MM.1S (cell line): ENCODE data around the gene ARHGEF40.

Experiments used
- DNase-seq: peaks from one replicate; pipeline ENCODE4 v3.0.0-alpha.2; 2015
- H2AFZ ChIP-seq: fragments of 300-600 bp; sonication (generic); 2 replicates; pipeline ENCODE4 v1.6.0; 2016; ENCODE audit warnings: antibody characterized with exemption, low read length
- H3F3A ChIP-seq: fragments of 300-600 bp; sonication (generic); 2 replicates; pipeline ENCODE4 v1.6.1; 2016; ENCODE audit warnings: mild to moderate bottlenecking, antibody characterized with exemption, low read length, moderate library complexity, mixed read lengths; ENCODE audit not compliant: insufficient read depth
- H3K27ac ChIP-seq: fragments of 300-600 bp; sonication (generic); 2 replicates; pipeline ENCODE4 v1.5.1; 2016; ENCODE audit warnings: mild to moderate bottlenecking, low read length
- H3K27me3 ChIP-seq: fragments of 300-600 bp; sonication (generic); replicated peaks from 2 replicates; pipeline ENCODE4 v1.6.0; 2016; ENCODE audit warnings: low read length; ENCODE audit not compliant: insufficient read depth
- H3K36me3 ChIP-seq: fragments of 300-600 bp; sonication (generic); replicated peaks from 2 replicates; pipeline ENCODE4 v1.6.1; 2016; ENCODE audit warnings: mild to moderate bottlenecking, low read length, mixed read lengths; ENCODE audit not compliant: insufficient read depth
- H3K4me1 ChIP-seq: fragments of 300-600 bp; sonication (generic); 2 replicates; pipeline ENCODE4 v1.6.1; 2016; ENCODE audit warnings: low read length, mixed read lengths
- H3K4me2 ChIP-seq: fragments of 300-600 bp; sonication (generic); 2 replicates; pipeline ENCODE4 v1.6.0; 2016; ENCODE audit warnings: low read depth, low read length
- H3K4me3 ChIP-seq: fragments of 300-600 bp; sonication (generic); 2 replicates; pipeline ENCODE4 v1.5.1; 2016; ENCODE audit warnings: low read length, mixed read lengths
- H3K79me2 ChIP-seq: fragments of 300-600 bp; sonication (generic); 2 replicates; pipeline ENCODE4 v1.6.1; 2016; ENCODE audit warnings: mixed run types, low read length, mixed read lengths
- H3K9ac ChIP-seq: fragments of 300-600 bp; sonication (generic); 2 replicates; pipeline ENCODE4 v1.6.1; 2016; ENCODE audit warnings: low read length, mixed read lengths
- H3K9me2 ChIP-seq: fragments of 300-600 bp; sonication (generic); replicated peaks from 2 replicates; pipeline ENCODE4 v1.6.1; 2016; ENCODE audit warnings: mild to moderate bottlenecking, low read length, mixed read lengths; ENCODE audit not compliant: insufficient read depth
- H3K9me3 ChIP-seq: fragments of 300-600 bp; sonication (generic); replicated peaks from 2 replicates; pipeline ENCODE4 v1.6.1; 2016; ENCODE audit warnings: mild to moderate bottlenecking, low read length, mixed read lengths; ENCODE audit not compliant: insufficient read depth
- H4K20me1 ChIP-seq: fragments of 300-600 bp; sonication (generic); 2 replicates; pipeline ENCODE4 v1.6.1; 2016; ENCODE audit warnings: mild to moderate bottlenecking, low read length, moderate library complexity, mixed read lengths; ENCODE audit not compliant: insufficient read depth
- CTCF ChIP-seq: fragments of 300-600 bp; sonication (generic); IDR thresholded peaks from 2 replicates; pipeline ENCODE4 v1.5.1; 2016; ENCODE audit warnings: antibody characterized with exemption, low read length, mixed read lengths
- EZH2 ChIP-seq: fragments of 300-600 bp; sonication (generic); optimal IDR thresholded peaks from 2 replicates; pipeline ENCODE3; 2017; ENCODE audit warnings: low read depth, mild to moderate bottlenecking, antibody characterized with exemption, low read length, mixed read lengths
- EZH2phosphoT487 ChIP-seq: fragments of 300-600 bp; sonication (generic); IDR thresholded peaks from 2 replicates; pipeline ENCODE4 v1.6.1; 2018; ENCODE audit warnings: antibody characterized with exemption, low read length

ARHGEF40 gene

GRCh38 chr14:21086908-21087293 lies 16.8 kb downstream of the ARHGEF40 start:
- Histone ChIP-seq H3K9me2 (no peaks in the 10 kb centered on the region), H3K4me1 (no peaks in the 10 kb centered on the region), H3K9ac (no peak overlapping the region), H3F3A (no peaks in the 10 kb centered on the region), H4K20me1 (no peaks in the 10 kb centered on the region), H2AFZ (no peak overlapping the region), H3K36me3 (no peaks in the 10 kb centered on the region), H3K27ac (no peak overlapping the region), H3K79me2 (no peaks in the 10 kb centered on the region), H3K27me3 (no peaks in the 10 kb centered on the region), H3K4me2 (no peak overlapping the region), H3K9me3 (no peaks in the 10 kb centered on the region), H3K4me3 (no peak overlapping the region)
- TF ChIP-seq CTCF (no peak), EZH2 (no peak), EZH2phosphoT487 (no peak)
- DNase-seq, result no peak

- DNase-seq, result peak; percentile 39
- Histone ChIP-seq H3K27ac (no peak overlapping the region), H3F3A (no peaks in the 10 kb centered on the region), H3K4me2 (no peak overlapping the region), H3K9me2 (no peaks in the 10 kb centered on the region), H3K27me3 (no peaks in the 10 kb centered on the region), H3K36me3 (no peaks in the 10 kb centered on the region), H3K4me1 (no peaks in the 10 kb centered on the region), H4K20me1 (no peaks in the 10 kb centered on the region), H3K9ac (no peak overlapping the region), H3K79me2 (no peaks in the 10 kb centered on the region), H3K9me3 (no peaks in the 10 kb centered on the region), H2AFZ (no peak overlapping the region), H3K4me3 (no peak overlapping the region)
- TF ChIP-seq EZH2phosphoT487 (no peak), CTCF (no peak), EZH2 (no peak)
These were observed 17.4 kb downstream of the ARHGEF40 start for GRCh38 chr14:21087294-21088091.

- Histone ChIP-seq H4K20me1 (no peaks in the 10 kb centered on the region), H3F3A (no peaks in the 10 kb centered on the region), H3K4me1 (no peaks in the 10 kb centered on the region), H3K36me3 (no peaks in the 10 kb centered on the region), H3K9me3 (no peaks in the 10 kb centered on the region), H3K27ac (no peak overlapping the region), H3K4me3 (no peak overlapping the region), H3K79me2 (no peaks in the 10 kb centered on the region), H3K9me2 (no peaks in the 10 kb centered on the region), H2AFZ (no peak overlapping the region), H3K4me2 (no peak overlapping the region), H3K27me3 (no peaks in the 10 kb centered on the region), H3K9ac (no peak overlapping the region)
- TF ChIP-seq EZH2 (no peak), CTCF (no peak), EZH2phosphoT487 (no peak)
- no peak for DNase-seq
These were observed 18.6 kb downstream of the ARHGEF40 start for GRCh38 chr14:21088687-21089086.
